Measurements from ENCODE around the gene RNASE12. TPM values are rescaled to one million over a fixed set of nuclear protein-coding genes. Genes with fewer than 3 reads are reported as not detected.
"Not testable (repeated sequence)": the region's sequence is repeated elsewhere in the genome, so short reads cannot be mapped to it uniquely, and the experiment has no call there.

Gene RNASE12
- total RNA-seq, 1 donor from 2014 or later: not detected

- no peaks in the 10 kb centered on the region for H3K36me3 Mint-ChIP-seq (ENCODE audit: low read depth)
- peaks cover 16% of the 10 kb centered on the region for H3K4me1 Mint-ChIP-seq
- no peaks in the 10 kb centered on the region for H3K9me3 Mint-ChIP-seq
- H3K27me3 Mint-ChIP-seq (ENCODE audit: low read depth): peaks cover 9% of the 10 kb centered on the region
- no peak overlapping the region for H3K27ac Mint-ChIP-seq (ENCODE audit: unreplicated experiment)
- no peak overlapping the region for H3K4me3 Mint-ChIP-seq
- no peak for DNase-seq (ENCODE audit: low read depth, low spot score)
- no peak for TF ChIP-seq CTCF (conservative IDR thresholded peaks at IDR 0.05)
Measured at GRCh38 chr14:20580242-20580641, 10.9 kb downstream of the RNASE12 start.

- DNase-seq (ENCODE audit: low read depth, low spot score): no peak
- peaks cover 6% of the 10 kb centered on the region for H3K27me3 Mint-ChIP-seq (ENCODE audit: low read depth)
- H3K9me3 Mint-ChIP-seq: no peaks in the 10 kb centered on the region
- no peaks in the 10 kb centered on the region for H3K36me3 Mint-ChIP-seq (ENCODE audit: low read depth)
- peaks cover 16% of the 10 kb centered on the region for H3K4me1 Mint-ChIP-seq
- no peak for TF ChIP-seq CTCF (conservative IDR thresholded peaks at IDR 0.05)
- H3K27ac Mint-ChIP-seq (ENCODE audit: unreplicated experiment): no peak overlapping the region
- no peak overlapping the region for H3K4me3 Mint-ChIP-seq
Measured at GRCh38 chr14:20578784-20579502, 12.2 kb downstream of the RNASE12 start.

GRCh38 chr14:20578325-20578724 lies 12.9 kb downstream of the RNASE12 start:
- no peaks in the 10 kb centered on the region for H3K36me3 Mint-ChIP-seq (ENCODE audit: low read depth)
- no peak overlapping the region for H3K27ac Mint-ChIP-seq (ENCODE audit: unreplicated experiment)
- no peaks in the 10 kb centered on the region for H3K9me3 Mint-ChIP-seq
- no peak overlapping the region for H3K4me3 Mint-ChIP-seq
- peaks cover 12% of the 10 kb centered on the region for H3K4me1 Mint-ChIP-seq
- no peak for TF ChIP-seq CTCF (conservative IDR thresholded peaks at IDR 0.05)
- H3K27me3 Mint-ChIP-seq (ENCODE audit: low read depth): peaks cover 6% of the 10 kb centered on the region
- DNase-seq (ENCODE audit: low read depth, low spot score): no peak

- H3K4me1 Mint-ChIP-seq; DNase-seq (ENCODE audit: low read depth, low spot score); H3K27ac Mint-ChIP-seq (ENCODE audit: unreplicated experiment); H3K4me3 Mint-ChIP-seq; H3K36me3 Mint-ChIP-seq (ENCODE audit: low read depth); H3K27me3 Mint-ChIP-seq (ENCODE audit: low read depth): not testable (repeated sequence)
- H3K9me3 Mint-ChIP-seq: peaks cover 11% of the 10 kb centered on the region
Measured at GRCh38 chr14:20572382-20572990, 18.7 kb downstream of the RNASE12 start.

GRCh38 chr14:20570720-20571119 lies 20.5 kb downstream of the RNASE12 start:
- H3K27ac Mint-ChIP-seq (ENCODE audit: unreplicated experiment); H3K4me3 Mint-ChIP-seq; H3K36me3 Mint-ChIP-seq (ENCODE audit: low read depth); H3K4me1 Mint-ChIP-seq; DNase-seq (ENCODE audit: low read depth, low spot score): not testable (repeated sequence)
- Mint-ChIP-seq H3K9me3 (peaks cover 11% of the 10 kb centered on the region), H3K27me3 (ENCODE audit: low read depth) (peaks cover 15% of the 10 kb centered on the region)

GRCh38 chr14:20569865-20570264 lies 21.3 kb downstream of the RNASE12 start:
- not testable (repeated sequence) for H3K4me3 Mint-ChIP-seq; DNase-seq (ENCODE audit: low read depth, low spot score)

GRCh38 chr14:20569066-20569465 lies 22.1 kb downstream of the RNASE12 start:
- Mint-ChIP-seq H3K4me3 (no peak overlapping the region), H3K27me3 (ENCODE audit: low read depth) (peaks cover 17% of the 10 kb centered on the region), H3K4me1 (no peaks in the 10 kb centered on the region), H3K9me3 (peaks cover 11% of the 10 kb centered on the region), H3K36me3 (ENCODE audit: low read depth) (no peaks in the 10 kb centered on the region), H3K27ac (ENCODE audit: unreplicated experiment) (no peak overlapping the region)
- no peak for TF ChIP-seq CTCF (conservative IDR thresholded peaks at IDR 0.05)
- no peak for DNase-seq (ENCODE audit: low read depth, low spot score)

More at GRCh38 chr14:20569865-20570264, 21.3 kb downstream of the RNASE12 start:
- Mint-ChIP-seq H3K27me3 (ENCODE audit: low read depth) (peaks cover 15% of the 10 kb centered on the region), H3K9me3 (peaks cover 11% of the 10 kb centered on the region)
- H3K27ac Mint-ChIP-seq (ENCODE audit: unreplicated experiment); H3K36me3 Mint-ChIP-seq (ENCODE audit: low read depth); H3K4me1 Mint-ChIP-seq: not testable (repeated sequence)

Data from neural crest cell (in vitro differentiated cells).